Muscle of back (tissue), 11 donors: ENCODE results near the gene WAC. TPM values are rescaled to one million over a fixed set of nuclear protein-coding genes. Genes with fewer than 3 reads are reported as not detected.
"Not testable (repeated sequence)": the region's sequence is repeated elsewhere in the genome, so short reads cannot be mapped to it uniquely, and the experiment has no call there.

ENCODE experiments used
- DNase-seq, 3 donors: peaks; one replicate each; pipeline versions ENCODE4 v3.0.0 to v3.0.0-alpha.2; 2013
- polyA plus RNA-seq, 10 donors: library from polyadenylated mRNA; unstranded; fragments of 120-200 nt; gene quantifications; one replicate each; pipeline ENCODE4 v1.2.1, GENCODE V29; 2013; ENCODE audit not compliant: insufficient read length in 10 of 10

Gene WAC
- polyA plus RNA-seq, 10 donors: 71.3 to 104 (median 89.5) TPM

GRCh38 chr10:28521961-28522360 is 11.0 kb upstream of the WAC start:
- DNase-seq: not testable (repeated sequence)

GRCh38 chr10:28523725-28524252 is 9.1 kb upstream of the WAC start:
- DNase-seq: no peak

GRCh38 chr10:28530751-28531150 is 2.2 kb upstream of the WAC start:
- no peak for DNase-seq

GRCh38 chr10:28533186-28533564 is 257 bp downstream of the WAC start:
- no peak for DNase-seq

GRCh38 chr10:28533571-28534304 is 820 bp downstream of the WAC start:
- DNase-seq: peak; percentile 39 to 85 (median 58)

GRCh38 chr10:28535846-28536245 is 2.9 kb downstream of the WAC start:
- DNase-seq: no peak

- no peak for DNase-seq
Observed at GRCh38 chr10:28538595-28538994, 5.7 kb downstream of the WAC start.

- DNase-seq: no peak
Observed at GRCh38 chr10:28540145-28540544, 7.2 kb downstream of the WAC start.

GRCh38 chr10:28541717-28542365 is 8.9 kb downstream of the WAC start:
- no peak for DNase-seq

GRCh38 chr10:28542728-28543127 is 9.8 kb downstream of the WAC start:
- DNase-seq: no peak

GRCh38 chr10:28544058-28544457 is 11.1 kb downstream of the WAC start:
- DNase-seq: no peak

- DNase-seq: no peak
Observed at GRCh38 chr10:28545967-28546644, 13.2 kb downstream of the WAC start.

GRCh38 chr10:28548781-28549498 is 16.0 kb downstream of the WAC start:
- DNase-seq: no peak

- no peak for DNase-seq
Observed at GRCh38 chr10:28551086-28551485, 18.2 kb downstream of the WAC start.

- no peak for DNase-seq
Observed at GRCh38 chr10:28552775-28553174, 19.9 kb downstream of the WAC start.

- no peak for DNase-seq
Observed at GRCh38 chr10:28554009-28554408, 21.1 kb downstream of the WAC start.

GRCh38 chr10:28554952-28555351 is 22.0 kb downstream of the WAC start:
- no peak for DNase-seq

- DNase-seq: no peak
Observed at GRCh38 chr10:28555358-28555757, 22.4 kb downstream of the WAC start.

- DNase-seq: no peak
Observed at GRCh38 chr10:28556142-28556541, 23.2 kb downstream of the WAC start.

GRCh38 chr10:28558186-28558585 is 25.3 kb downstream of the WAC start:
- DNase-seq: no peak

GRCh38 chr10:28558923-28559508 is 26.1 kb downstream of the WAC start:
- no peak for DNase-seq

- DNase-seq: no peak
Observed at GRCh38 chr10:28559618-28560017, 26.7 kb downstream of the WAC start.
